CD14-positive monocyte (primary cell): ENCODE results near the gene NUDT1. TPM values are rescaled to one million over a fixed set of nuclear protein-coding genes. Genes with fewer than 3 reads are reported as not detected.

Experiments used
- DNase-seq, 3 donors: peaks; one replicate each; pipeline ENCODE4 v3.0.0-alpha.2; 2011 to 2022
- H2AFZ ChIP-seq: 2 replicates; pipeline ENCODE4 v1.6.0; 2012; ENCODE audit warnings: mild to moderate bottlenecking, low read depth, low read length, inconsistent platforms; ENCODE audit not compliant: insufficient read depth, poor library complexity, severe bottlenecking
- H3K27ac ChIP-seq, 2 donors: 1 replicate in 1 of 2; 2 replicates in 1 of 2; pipeline ENCODE4 v1.5.1; 2012 to 2013; ENCODE audit warnings: low read length in 2 of 2, control low read depth in 1 of 2, inconsistent platforms in 1 of 2, low read depth in 1 of 2, mild to moderate bottlenecking in 1 of 2
- H3K27me3 ChIP-seq, 2 donors: one replicate each; pipeline versions ENCODE4 v1.6.0 to v1.6.1; 2011 to 2013; ENCODE audit warnings: low read length in 2 of 2; ENCODE audit not compliant: control insufficient read depth in 2 of 2, insufficient read depth in 2 of 2
- H3K36me3 ChIP-seq, 2 donors: replicated peaks in 1 of 2; 1 replicate in 1 of 2; 2 replicates in 1 of 2; pipeline versions ENCODE4 v1.5.1 to v1.6.1; 2012 to 2013; ENCODE audit warnings: low read length in 2 of 2, control low read depth in 1 of 2, inconsistent platforms in 1 of 2, mild to moderate bottlenecking in 1 of 2; ENCODE audit not compliant: insufficient read depth in 2 of 2, control insufficient read depth in 1 of 2
- H3K4me1 ChIP-seq, 2 donors: 1 replicate in 1 of 2; 2 replicates in 1 of 2; pipeline versions ENCODE4 v1.5.1 to v1.6.1; 2012 to 2013; ENCODE audit warnings: low read length in 2 of 2, control low read depth in 1 of 2, inconsistent platforms in 1 of 2, mild to moderate bottlenecking in 1 of 2, moderate library complexity in 1 of 2; ENCODE audit not compliant: insufficient read depth in 2 of 2, control insufficient read depth in 1 of 2
- H3K4me2 ChIP-seq: replicated peaks from 2 replicates; pipeline ENCODE3; 2012; ENCODE audit warnings: low read length, moderate library complexity, mild to moderate bottlenecking; ENCODE audit not compliant: poor library complexity, severe bottlenecking; ENCODE audit errors: extremely low read depth
- H3K4me3 ChIP-seq, 3 experiments: fragments of 200-600 bp in 1 of 3; sonication (generic) in 1 of 3; replicated peaks in 1 of 3; 1 replicate in 2 of 3; 2 replicates in 1 of 3; pipeline ENCODE4 v1.5.1; 2011 to 2013; ENCODE audit warnings: low read length in 3 of 3, mild to moderate bottlenecking in 3 of 3, control low read depth in 2 of 3, low read depth in 2 of 3, inconsistent platforms in 1 of 3, moderate library complexity in 1 of 3
- H3K79me2 ChIP-seq: 2 replicates; pipeline ENCODE4 v1.6.0; 2012; ENCODE audit warnings: mild to moderate bottlenecking, control low read depth, inconsistent platforms, low read length, moderate library complexity; ENCODE audit not compliant: insufficient read depth
- H3K9ac ChIP-seq: 2 replicates; pipeline ENCODE4 v1.6.0; 2017; ENCODE audit warnings: low read length, mild to moderate bottlenecking; ENCODE audit not compliant: insufficient read depth, poor library complexity, severe bottlenecking
- H3K9me3 ChIP-seq, 2 donors: replicated peaks in 1 of 2; 1 replicate in 1 of 2; 2 replicates in 1 of 2; pipeline versions ENCODE4 v1.5.1 to v1.6.1; 2012 to 2013; ENCODE audit warnings: low read length in 2 of 2, control low read depth in 1 of 2; ENCODE audit not compliant: control insufficient read depth in 1 of 2, insufficient read depth in 1 of 2
- H4K20me1 ChIP-seq: 2 replicates; pipeline ENCODE4 v1.6.0; 2012; ENCODE audit warnings: mild to moderate bottlenecking, low read length, control low read depth, moderate library complexity; ENCODE audit not compliant: insufficient read depth
- H3K27ac Mint-ChIP-seq, 7 donors: one replicate each; pipeline ENCODE4 v1.8.0; 2020; ENCODE audit warnings: mild to moderate bottlenecking in 7 of 7, mixed read lengths in 7 of 7, moderate library complexity in 6 of 7, inconsistent platforms in 2 of 7
- H3K27me3 Mint-ChIP-seq, 3 donors: one replicate each; pipeline ENCODE4 v1.8.0; 2021 to 2022; ENCODE audit warnings: low read depth in 3 of 3, mild to moderate bottlenecking in 3 of 3, mixed read lengths in 3 of 3, moderate library complexity in 3 of 3, inconsistent platforms in 1 of 3
- H3K36me3 Mint-ChIP-seq, 2 donors: one replicate each; pipeline ENCODE4 v1.8.0; 2020; ENCODE audit warnings: mixed read lengths in 2 of 2, inconsistent platforms in 1 of 2, mild to moderate bottlenecking in 1 of 2
- H3K4me1 Mint-ChIP-seq: one replicate; pipeline ENCODE4 v1.8.0; 2020; ENCODE audit warnings: mild to moderate bottlenecking, mixed read lengths
- H3K4me3 Mint-ChIP-seq, 2 donors: one replicate each; pipeline ENCODE4 v1.8.0; 2020; ENCODE audit warnings: mild to moderate bottlenecking in 2 of 2, mixed read lengths in 2 of 2, moderate library complexity in 1 of 2
- H3K9me3 Mint-ChIP-seq, 7 donors: one replicate each; pipeline ENCODE4 v1.8.0; 2020 to 2022; ENCODE audit warnings: mixed read lengths in 7 of 7, mild to moderate bottlenecking in 6 of 7, moderate library complexity in 6 of 7, inconsistent platforms in 2 of 7
- CTCF ChIP-seq: fragments of 200-600 bp; IDR thresholded peaks from one replicate; pipeline ENCODE4 v1.8.0; 2022; ENCODE audit warnings: antibody characterized with exemption, mild to moderate bottlenecking
- WGBS: methylation state at CpG from one replicate; pipeline ENCODE4 v1.1.5; 2013; ENCODE audit warnings: missing lambda C conversion rate; ENCODE audit not compliant: insufficient coverage; 5-methylcytosine and 5-hydroxymethylcytosine counted together
- intact Hi-C, 2 donors: fragments of 100-400 bp; cut with micrococcal nuclease; formaldehyde crosslinking; loops; one replicate each; pipeline versions ENCODE4 v1.15.0 to v1.15.1; 2023
- polyA plus RNA-seq, 3 donors: library from polyadenylated mRNA; depleted of rRNA in 1 of 3; unstranded in 2 of 3; stranded (reverse) in 1 of 3; fragments of 300-500 nt in 2 of 3; fragments of >200 nt in 1 of 3; fragmentation: Illumina TruSeq in 2 of 3; gene quantifications; 1 replicate in 2 of 3; 2 replicates in 1 of 3; pipeline ENCODE4 v1.2.3, GENCODE V29; 2012 to 2021

The NUDT1 gene
- polyA plus RNA-seq, 3 donors, result 19.6 to 42.6 (median 40.8) TPM

GRCh38 chr7:2289111-2289586 is 47.1 kb downstream of the NUDT1 start:
- DNase-seq, result no peak
- Histone ChIP-seq H3K4me3 (no peak overlapping the region), H3K4me1 (no peaks in the 10 kb centered on the region), H3K9me3 (no peaks in the 10 kb centered on the region), H3K27me3 (no peaks in the 10 kb centered on the region), H3K4me2 (no peak overlapping the region), H2AFZ (no peak overlapping the region), H3K36me3 (peaks cover 0 to 10% of the 10 kb centered on the region in 2 donors), H3K79me2 (peaks cover 4% of the 10 kb centered on the region), H4K20me1 (peaks cover 5% of the 10 kb centered on the region), H3K27ac (no peak overlapping the region), H3K9ac (no peak overlapping the region)
- TF ChIP-seq CTCF, result no peak
- Mint-ChIP-seq H3K27ac (peak overlapping the region in 1 of 7 donors; percentile 7), H3K4me3 (no peak overlapping the region), H3K27me3 (peaks cover 0 to 4% (median 1%) of the 10 kb centered on the region in 3 donors), H3K36me3 (peaks cover 11 to 18% of the 10 kb centered on the region in 2 donors), H3K4me1 (no peaks in the 10 kb centered on the region), H3K9me3 (peaks cover 0 to 1% (median 0%) of the 10 kb centered on the region in 7 donors)
- intact Hi-C loops, result no loop called here
- WGBS, result 99% methylated on average over 19 of the region's 20 CpGs

- Mint-ChIP-seq H3K36me3 (peaks cover 11 to 18% of the 10 kb centered on the region in 2 donors), H3K4me3 (no peak overlapping the region), H3K4me1 (no peaks in the 10 kb centered on the region), H3K9me3 (peaks cover 0 to 1% (median 0%) of the 10 kb centered on the region in 7 donors), H3K27me3 (peaks cover 0 to 4% (median 1%) of the 10 kb centered on the region in 3 donors), H3K27ac (peak overlapping the region in 2 of 7 donors; percentile 7 to 51)
- no peak for DNase-seq
- no peak for TF ChIP-seq CTCF
- intact Hi-C loops, result no loop called here
- Histone ChIP-seq H3K4me2 (no peak overlapping the region), H3K27ac (no peak overlapping the region), H3K79me2 (peaks cover 4% of the 10 kb centered on the region), H3K9ac (no peak overlapping the region), H3K36me3 (peaks cover 0 to 10% of the 10 kb centered on the region in 2 donors), H3K4me1 (no peaks in the 10 kb centered on the region), H3K27me3 (no peaks in the 10 kb centered on the region), H4K20me1 (peaks cover 9% of the 10 kb centered on the region), H3K9me3 (no peaks in the 10 kb centered on the region), H3K4me3 (no peak overlapping the region), H2AFZ (no peak overlapping the region)
- 100% methylated on average over 11 of the region's 13 CpGs for WGBS
Measured at GRCh38 chr7:2289621-2290020, 47.6 kb downstream of the NUDT1 start.
